Ovary (tissue), 1 donor: Measurements from ENCODE around the gene HTRA3.

ENCODE experiments used
- EP300 ChIP-seq: sonication (generic); formaldehyde crosslinking; IDR thresholded peaks from one replicate; pipeline ENCODE4 v1.6.1; 2017; ENCODE audit warnings: antibody characterized with exemption
- POLR2A ChIP-seq: fragments of 450-650 bp; IDR thresholded peaks from one replicate; pipeline ENCODE4 v1.6.1; 2017; ENCODE audit warnings: antibody characterized with exemption, mild to moderate bottlenecking, moderate library complexity

DNA sequence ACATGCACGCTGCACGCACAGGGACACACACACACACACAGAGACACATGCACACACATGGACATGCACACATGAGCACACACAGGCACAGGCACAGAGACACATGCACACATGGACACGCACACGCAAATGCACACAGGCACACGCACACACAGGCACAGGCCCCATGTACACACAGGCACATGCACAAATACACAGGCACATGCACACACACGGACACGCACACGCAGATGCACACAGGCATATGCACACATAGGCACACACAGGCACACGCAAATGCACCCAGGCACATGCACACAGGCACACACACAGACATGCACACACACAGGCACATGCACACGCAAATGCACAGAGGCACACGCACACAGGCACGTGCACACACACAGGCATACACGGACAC, 30.3 kb upstream of the HTRA3 start:
- TF ChIP-seq POLR2A (no peak), EP300 (no peak)
